Fibroblast of gingiva (primary cell): ENCODE results near the gene RHOXF2B.
"Not testable (repeated sequence)": the region's sequence is repeated elsewhere in the genome, so short reads cannot be mapped to it uniquely, and the experiment has no call there.

Experiments
- DNase-seq: peaks from one replicate; pipeline ENCODE4 v3.0.0-alpha.2; 2011; ENCODE audit warnings: low read depth

Gene RHOXF2B

DNA sequence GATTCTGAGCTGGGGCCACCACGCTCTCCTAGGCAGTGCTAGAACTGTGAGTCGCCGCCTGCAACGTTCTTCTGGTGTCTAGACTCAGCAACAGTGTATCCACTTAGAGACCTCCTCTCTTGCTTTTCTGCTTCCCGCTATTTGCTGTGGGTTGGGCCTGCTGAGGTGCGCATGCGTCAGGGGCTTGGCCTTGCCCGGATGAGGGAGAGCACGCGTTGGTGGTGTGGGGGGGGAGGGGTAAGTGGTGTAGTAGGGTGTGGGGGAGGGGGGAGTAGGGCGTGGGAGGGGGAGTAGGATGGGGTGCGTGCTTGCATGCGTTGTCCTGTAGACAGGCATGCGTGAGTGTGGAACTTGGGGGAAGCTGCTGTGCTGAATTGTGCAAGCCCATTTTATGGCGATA, at the start of gene RHOXF2B:
Gene RHOXF2B, minus strand, starts transcription at position 101 of the 400 bp plus-strand sequence. CDS start 138 bp downstream, outside the sequence.
- DNase-seq = not testable (repeated sequence)

DNA sequence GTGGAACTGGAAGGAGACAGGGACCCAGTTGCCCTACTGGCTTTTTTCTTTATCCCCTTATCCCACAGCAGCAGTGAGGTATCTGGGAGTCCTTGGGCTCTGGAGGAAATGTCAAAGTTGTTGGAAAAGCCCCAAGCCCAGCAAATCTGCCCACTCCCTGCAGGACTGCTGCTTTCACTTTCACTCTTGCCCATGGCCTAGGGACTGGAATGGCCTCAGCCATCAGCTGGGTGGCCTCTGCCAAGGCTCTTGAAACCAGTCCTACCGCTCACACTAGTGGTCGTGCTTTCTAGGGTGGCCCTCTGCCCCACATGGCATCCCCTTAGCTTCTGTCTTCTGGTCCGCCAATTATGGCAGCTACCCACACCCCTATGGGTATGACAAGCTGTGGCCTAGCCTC, 48.0 kb upstream of the RHOXF2B start:
- DNase-seq = no peak

DNA sequence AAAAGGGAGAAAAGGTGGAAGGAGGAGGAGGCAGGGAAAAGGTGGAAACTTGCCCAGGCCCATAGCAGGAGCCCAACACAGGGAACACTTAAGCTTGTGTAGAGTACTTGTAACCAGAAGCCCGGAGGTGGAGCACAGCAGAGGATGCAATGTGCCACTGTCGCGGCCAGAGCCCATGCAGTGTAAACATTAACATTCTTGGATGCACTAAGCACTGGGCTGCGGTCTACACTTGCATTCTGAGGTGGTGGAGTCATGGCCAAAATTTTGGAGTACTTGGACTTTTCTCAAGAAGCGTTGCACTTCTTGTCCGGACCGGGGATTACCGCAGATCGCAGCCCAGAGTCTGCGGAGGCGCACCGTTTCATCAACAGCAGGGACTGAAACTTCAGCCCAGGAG, 42.7 kb upstream of the RHOXF2B start:
- peak; percentile 44 for DNase-seq

DNA sequence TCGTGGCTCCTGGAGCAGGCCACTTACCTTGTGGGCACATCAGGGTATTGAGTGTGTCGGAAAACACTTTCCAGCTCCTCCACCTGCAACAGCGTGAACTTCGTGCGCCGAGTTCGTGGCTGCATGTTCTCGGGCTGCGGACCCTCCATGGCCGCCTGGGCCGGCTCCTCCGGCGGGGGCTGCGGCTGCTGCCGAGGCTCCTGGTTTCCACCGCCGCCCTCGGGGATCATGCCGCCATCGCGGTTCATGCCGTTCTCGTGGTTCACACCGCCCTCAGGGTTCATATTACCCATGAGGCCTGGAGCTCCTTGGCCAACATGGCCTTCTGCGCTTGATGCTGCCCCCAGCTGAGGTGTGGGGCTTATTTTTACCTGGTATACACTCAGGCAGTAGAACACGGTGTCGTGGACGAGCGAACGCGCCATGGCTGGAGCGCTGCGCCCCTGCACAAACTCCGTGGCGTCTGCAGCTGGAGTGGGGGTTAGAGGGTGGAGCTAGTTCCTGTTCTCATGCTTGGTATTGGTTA, 38.0 kb upstream of the RHOXF2B start, which contains the start of gene RHOXF1:
Gene RHOXF1, minus strand, starts transcription at position 476 of the 526 bp plus-strand sequence. Its CDS starts 51 bp downstream, at position 425.
- no peak for DNase-seq

DNA sequence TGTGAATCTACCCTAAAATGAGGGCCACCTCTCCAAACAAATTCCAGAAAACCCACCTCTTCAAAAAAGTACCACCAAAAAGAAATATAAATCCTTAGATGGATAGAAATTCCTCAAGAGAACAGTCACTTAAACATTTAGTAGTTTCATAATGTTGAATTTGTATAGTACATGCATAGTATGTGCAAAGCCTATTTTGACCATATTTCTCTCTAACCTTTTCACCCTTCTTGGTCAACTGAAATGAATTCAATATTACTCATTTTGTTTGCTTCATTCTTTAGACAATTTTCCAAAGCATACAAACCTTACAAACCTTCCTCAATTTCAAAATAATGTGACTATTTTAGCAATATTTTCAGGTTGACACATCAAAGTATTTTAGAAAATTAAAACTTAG, 34.1 kb upstream of the RHOXF2B start:
- peak; percentile 0 for DNase-seq

DNA sequence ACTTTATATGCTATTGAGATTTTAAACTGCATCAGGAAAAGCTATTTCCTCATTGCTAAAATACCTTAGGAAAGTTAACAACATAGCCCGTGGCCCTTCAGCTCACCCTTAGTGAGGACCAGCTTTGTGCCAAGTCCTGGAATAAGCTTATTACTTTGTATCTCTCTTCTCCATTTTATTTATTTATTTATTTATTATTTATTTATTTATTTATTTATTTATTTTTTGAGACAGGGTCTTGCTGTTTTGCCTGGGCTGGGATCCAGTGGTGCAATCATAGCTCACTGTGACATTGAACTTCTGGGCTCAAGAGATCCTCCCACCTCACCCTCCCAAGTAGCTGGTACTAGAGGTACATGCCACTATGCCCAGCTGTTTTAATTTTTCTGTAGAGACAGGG, 31.9 kb upstream of the RHOXF2B start:
- DNase-seq = no peak

DNA sequence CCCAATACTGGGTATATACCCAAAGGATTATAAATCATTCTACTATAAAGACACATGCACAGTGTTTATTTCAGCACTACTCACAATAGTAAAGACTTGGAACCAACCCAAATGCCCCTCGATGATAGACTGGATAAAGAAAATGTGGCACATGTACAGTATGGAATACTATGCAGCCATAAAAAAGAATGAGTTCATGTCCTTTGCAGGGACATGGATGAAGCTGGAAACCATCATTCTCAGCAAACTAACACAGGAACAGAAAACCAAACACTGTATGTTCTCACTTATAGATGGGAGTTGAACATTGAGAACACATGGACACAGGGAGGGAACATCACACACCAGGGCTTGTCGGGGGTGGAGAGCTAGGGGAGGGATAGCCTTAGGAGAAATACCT, 27.2 kb upstream of the RHOXF2B start:
- DNase-seq = not testable (repeated sequence)

DNA sequence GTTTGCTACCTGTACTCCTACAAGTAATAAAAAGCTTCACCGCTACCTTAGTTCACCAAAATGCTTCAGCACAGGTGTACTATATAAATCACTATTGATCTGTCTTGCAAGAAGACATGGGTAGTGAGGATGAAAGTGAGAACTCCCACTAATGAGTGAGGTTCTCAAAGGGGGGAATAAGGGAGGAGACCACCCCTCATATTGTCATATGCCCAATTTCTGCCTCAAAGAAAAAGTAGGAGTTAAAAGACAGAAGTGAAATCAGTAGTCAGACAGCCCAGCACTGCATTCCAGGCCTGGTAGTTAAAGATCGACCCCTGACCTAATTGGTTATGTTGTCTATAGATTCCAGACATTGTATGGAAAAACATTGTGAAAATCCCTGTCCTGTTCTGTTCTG, 23.6 kb upstream of the RHOXF2B start:
- not testable (repeated sequence) for DNase-seq

DNA sequence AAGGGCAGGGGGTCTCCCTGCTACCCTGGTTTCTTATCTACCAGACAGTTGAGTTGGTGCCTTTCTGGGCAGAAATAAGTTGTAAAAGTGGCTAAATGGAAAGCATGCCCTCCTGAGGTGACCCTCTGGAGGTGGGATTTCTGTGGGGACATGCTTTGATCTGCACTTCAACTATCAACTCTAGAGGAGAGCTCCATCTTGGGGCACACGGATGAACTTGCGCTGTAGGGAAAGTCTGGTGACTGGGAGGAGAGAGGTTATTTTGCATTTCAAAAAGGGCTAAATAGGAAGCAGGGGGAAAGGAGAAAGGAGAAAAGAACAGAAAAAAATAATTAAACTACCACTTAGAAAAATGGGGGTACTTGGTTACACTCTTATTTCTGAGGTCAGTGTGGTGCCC, 12.7 kb upstream of the RHOXF2B start:
- DNase-seq = no peak

DNA sequence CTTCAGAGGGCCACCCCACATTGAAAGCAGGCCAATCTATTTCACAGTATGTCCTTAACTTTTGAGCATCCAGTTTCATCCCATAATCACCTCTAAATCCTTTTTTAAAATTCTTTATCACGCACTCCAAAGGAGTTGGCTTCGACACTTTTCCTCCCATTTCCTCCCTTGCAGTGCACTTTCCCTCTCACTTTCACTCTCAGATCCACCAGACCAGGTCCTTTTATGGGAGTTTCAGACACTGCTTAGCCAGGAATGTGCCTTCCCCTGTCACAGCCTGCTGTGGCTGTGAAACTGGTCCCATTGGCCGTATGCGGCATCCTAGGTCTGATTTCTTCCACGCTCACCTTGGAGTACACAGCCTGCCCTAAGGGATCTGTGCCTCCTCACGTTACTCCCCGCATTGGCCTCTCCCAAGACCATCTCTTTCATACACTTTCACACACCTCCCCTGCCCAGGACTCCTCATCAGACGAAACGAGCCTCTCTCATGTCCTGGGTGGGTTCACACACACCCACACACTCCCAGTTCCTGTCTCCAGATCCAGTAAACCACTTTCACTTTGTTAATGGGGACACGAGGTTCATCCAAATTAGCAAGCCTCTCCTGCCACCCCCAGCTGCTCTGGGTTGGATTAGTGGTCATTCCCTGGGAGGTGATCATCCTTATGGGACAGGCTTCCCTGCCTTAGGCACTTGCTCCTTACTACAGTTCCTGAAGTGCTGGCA, 10.0 kb upstream of the RHOXF2B start:
- DNase-seq = no peak

DNA sequence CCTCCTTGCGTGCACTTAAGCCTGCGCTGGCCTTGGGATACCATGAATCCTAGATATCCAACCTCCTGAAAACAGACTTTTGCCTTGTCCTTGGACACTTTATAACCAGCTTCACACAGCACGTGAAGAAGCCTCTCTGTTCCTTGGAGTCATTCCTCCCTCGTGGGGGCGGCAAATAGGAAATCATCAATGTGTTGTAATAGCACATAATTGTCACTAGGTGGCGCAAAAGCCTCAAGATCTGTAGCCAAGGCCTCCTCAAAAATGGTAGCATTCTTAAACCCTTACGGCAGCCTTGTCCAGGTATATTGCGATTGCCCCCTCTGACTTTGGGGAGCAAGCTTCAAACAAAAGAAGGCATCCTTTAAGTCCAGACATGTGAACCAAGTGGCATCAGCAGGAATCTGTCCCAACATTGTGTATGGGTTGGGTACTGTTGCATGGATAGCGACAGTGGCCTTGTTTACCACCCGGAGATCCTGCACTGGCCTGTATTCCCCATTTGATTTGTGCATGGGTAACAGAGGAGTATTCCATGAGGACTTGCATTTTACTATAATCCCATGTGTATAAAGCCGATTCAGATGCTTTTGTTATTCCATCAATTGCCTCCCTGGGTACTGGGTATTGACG, 8.2 kb upstream of the RHOXF2B start:
- DNase-seq = not testable (repeated sequence)

DNA sequence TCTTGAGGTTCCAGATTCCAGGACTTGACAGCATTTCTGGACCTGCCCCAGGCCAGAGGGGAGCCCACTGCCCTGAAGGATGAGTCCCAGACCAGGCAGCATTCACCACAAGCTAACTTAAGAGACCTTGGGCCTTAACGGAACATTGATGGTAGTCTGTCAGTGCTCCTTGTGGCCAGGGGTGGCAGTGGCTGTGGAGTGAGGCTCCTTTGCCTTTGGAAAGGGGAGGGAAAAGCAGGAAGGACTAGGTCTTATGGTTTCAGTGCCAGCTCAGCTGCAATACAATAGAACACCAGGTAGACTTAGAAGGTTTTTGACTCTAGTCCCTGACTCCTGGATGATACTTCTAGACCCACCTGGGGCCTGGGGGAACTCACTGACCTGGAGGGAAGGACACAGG, 11.3 kb downstream of the RHOXF2B start:
- DNase-seq = not testable (repeated sequence)

DNA sequence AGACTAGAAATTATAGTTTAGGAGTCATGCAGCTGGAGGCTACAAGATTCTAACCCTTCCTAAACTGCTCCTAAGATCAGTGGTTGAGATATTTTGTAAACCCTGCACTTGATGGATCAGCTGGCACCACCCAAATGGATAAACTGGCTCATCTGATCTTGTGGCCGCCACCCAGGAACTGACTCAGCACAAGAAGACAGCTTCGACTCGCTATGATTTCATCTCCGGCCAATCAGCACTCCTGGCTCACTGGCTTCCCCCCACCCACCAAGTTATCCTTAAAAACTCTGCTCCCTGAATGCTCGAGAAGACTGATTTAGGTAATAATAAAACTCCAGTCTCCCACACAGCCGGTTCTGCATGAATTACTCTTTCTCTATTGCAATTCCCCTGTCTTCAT, 34.8 kb downstream of the RHOXF2B start:
- not testable (repeated sequence) for DNase-seq

DNA sequence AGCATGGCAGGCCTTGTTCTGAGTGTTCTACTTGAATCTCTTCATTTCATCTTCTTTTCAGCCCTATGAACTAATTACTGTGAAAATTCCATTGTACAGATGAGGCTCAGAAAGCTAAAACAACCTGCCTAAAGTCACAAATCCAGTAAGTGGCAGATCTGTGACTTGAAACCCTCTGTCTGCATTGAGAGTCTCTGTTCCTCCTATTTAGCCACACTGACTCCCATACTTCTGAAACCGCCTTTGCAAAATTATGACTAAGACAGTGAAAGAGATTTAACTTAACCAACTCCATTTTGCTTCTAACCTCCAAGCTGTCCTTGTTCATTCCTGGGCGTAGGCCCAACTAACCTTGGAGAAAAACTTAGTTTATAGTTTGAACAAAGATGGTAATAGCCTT, 35.2 kb downstream of the RHOXF2B start:
- DNase-seq = not testable (repeated sequence)

DNA sequence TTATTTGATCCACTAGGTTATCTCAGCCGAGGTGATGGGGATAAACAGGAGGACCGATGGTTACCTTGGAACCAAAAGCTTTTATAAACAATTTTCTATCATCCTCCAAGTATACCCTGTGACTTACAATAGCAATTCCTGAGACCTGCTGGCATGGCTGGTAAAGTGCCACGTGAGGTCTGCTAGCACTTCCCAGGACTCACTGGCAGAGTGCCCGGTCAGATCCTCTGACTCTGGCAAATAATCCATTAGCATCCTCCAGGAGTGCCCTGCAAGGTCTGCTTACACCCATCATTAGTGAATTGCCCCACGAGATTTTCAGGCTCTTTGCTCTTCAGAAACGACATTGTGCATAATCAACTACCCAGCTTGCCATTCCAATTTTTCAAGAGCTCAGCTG, 37.3 kb downstream of the RHOXF2B start:
- not testable (repeated sequence) for DNase-seq

DNA sequence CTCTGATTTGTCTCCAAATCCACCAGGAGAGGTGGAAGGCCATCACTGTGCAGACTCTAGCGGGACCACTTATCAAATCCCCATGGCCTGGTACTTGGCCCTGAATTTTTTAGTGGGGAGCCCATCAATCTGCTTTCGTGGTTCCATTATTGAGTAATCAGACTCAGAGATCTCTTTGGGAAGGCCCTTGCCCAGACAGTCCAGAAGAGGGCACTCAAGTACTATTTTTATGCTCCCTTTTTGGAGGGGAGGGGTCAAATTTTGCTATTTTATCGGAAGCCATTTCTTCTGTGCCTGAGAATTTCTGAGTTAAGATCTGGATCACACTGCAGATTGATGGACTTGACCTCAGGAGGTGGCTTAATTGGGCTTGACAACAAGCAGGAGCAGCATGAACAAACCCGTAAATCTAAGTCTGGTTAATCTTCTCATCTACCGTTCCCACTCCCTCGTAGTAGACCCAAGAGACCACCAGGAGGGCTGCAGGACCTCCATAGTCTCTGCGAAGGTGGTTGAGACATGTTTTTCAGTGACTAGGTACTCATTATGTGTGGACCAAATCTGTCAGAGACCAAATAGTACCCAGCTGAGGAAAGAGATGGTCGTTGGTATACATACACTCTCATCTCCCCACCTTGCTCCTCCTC, 38.3 kb downstream of the RHOXF2B start:
- DNase-seq = not testable (repeated sequence)

DNA sequence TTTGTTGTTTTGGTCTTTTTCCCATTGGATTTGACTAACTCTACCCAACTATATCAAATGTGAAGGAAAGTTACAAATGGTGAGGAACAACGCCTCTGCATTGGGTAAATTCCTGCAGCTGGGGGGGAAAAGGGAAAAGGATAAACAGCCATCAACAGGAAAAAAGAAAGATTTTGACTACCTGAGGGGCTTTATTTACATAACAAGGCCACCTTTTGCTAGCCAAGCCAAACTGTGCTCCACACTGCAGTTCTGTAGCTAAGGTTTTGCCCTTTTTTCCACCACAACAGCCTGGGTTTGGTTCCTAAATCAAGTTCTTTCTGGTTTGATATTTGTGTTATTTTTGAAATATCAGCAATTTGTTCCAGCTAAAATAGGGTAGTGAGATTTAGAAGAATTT, 40.8 kb downstream of the RHOXF2B start:
- no peak for DNase-seq

DNA sequence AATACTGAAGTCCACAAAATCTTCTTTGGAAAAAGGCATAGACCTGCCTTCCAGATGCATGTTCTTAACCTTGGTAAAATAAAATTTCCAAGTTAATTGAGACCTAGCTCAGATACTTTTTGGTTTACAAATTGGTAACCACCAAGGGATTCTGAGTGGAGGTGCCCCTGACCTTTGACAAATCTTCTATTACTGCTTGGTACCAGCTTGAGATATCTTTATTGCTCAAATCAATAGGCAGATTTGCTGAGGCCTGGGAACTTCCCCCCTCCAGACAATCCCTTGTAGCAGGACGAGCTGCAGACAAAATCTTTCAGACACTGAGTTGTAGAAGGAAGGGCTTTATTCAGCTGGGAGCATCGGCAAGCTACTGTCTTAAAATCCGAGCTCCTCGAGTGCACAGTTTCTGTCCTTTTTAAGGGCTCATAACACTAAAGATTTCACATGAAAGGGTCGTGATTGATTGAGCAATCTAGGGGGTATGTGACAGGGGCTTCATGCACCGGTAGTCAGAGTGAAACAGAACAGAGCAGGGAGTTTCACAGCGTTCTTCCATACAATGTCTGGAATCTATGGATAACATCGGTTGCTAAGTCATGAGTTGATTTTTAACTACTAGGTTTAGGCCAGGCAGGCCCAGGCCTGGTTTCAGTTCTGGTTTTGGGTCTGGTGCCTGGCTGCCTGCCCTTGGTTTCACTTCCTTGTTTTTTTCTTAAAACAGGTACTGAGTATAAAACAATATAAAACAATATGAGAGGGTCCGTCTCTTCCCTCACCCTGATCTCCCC, 41.8 kb downstream of the RHOXF2B start:
- not testable (repeated sequence) for DNase-seq

DNA sequence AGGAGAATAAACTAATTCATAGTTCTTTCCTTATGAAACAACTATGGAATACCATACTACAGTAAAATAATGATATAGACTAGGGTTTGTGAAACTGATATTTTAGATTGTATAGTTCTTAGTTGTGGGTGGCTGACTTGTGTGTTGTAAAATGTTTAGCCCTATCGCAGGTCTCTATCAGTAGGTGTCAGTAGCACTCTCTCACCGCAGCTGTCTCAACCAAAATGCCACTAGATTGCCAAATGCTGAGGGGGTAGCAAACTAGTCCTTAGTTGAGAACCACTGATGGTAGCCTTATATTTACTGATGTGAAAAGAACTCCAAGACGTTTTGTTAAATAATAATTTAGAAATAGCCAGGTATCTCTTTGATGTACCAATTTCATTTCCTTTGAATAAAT, 48.1 kb downstream of the RHOXF2B start:
- no peak for DNase-seq

DNA sequence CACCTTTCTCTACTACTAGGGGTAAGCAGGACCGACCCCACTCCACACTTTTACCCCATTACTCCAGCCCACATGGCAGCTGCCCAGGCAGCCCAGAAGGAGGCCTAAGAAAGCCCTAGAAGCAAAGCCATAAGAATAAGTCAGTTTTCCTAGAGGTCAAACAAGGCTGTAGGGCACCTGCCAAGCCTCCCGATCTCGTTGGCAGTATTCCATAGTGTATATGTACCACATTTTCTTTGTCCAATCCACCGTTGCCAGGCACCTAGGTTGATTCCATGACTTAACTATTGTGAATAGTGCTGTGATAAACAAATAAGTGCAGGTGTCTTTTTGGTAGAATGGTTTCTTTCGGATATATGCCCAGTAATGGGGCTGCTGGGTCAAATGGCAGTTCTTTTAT, 54.2 kb downstream of the RHOXF2B start:
- no peak for DNase-seq

DNA sequence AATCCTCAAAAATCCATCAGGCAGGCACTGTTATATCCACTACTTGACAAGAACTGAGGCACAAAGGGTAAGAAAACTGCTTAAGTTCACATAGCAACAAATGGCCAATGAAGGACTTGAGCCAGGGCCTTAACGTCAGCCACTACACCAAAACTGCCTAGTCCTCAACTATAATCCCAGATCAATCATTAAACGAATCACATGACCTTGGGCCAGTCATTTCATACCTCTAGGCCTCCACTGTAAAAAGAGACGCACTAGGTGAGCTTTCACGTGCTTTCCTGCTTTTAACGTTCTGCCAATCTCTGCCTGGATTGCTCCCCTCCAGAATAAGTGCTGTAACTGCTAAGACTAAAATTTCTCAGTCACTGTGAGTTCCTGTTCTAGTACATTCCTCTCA, 54.7 kb downstream of the RHOXF2B start:
- DNase-seq = no peak
